HEK293 (cell line): ENCODE data around the gene LRRC4C.

Experiments used
- BCL11A ChIP-seq: fragments of 450-650 bp; formaldehyde crosslinking; IDR thresholded peaks from 2 replicates; pipeline ENCODE4 v1.5.1; 2016; ENCODE audit warnings: low read depth, missing biosample characterization, missing genetic modification characterization
- CTCF ChIP-seq: fragments of 450-650 bp; formaldehyde crosslinking; IDR thresholded peaks from 2 replicates; pipeline ENCODE4 v1.5.1; 2016; ENCODE audit warnings: missing biosample characterization, missing genetic modification characterization
- PRDM1 ChIP-seq: fragments of 450-650 bp; formaldehyde crosslinking; IDR thresholded peaks from 2 replicates; pipeline ENCODE4; 2016; ENCODE audit warnings: missing biosample characterization, missing genetic modification characterization
- REPIN1 ChIP-seq: fragments of 450-650 bp; formaldehyde crosslinking; IDR thresholded peaks from 2 replicates; pipeline ENCODE4 v1.5.1; 2017; ENCODE audit warnings: missing biosample characterization, missing genetic modification characterization, low read depth
- ZBTB20 ChIP-seq: fragments of 450-650 bp; formaldehyde crosslinking; IDR thresholded peaks from 2 replicates; pipeline ENCODE4 v1.5.1; 2016; ENCODE audit warnings: missing biosample characterization, missing genetic modification characterization
- ZNF16 ChIP-seq: fragments of 450-650 bp; formaldehyde crosslinking; IDR thresholded peaks from 2 replicates; pipeline ENCODE4 v1.5.1; 2016; ENCODE audit warnings: low read depth, missing biosample characterization, missing genetic modification characterization
- ZNF24 ChIP-seq: fragments of 450-650 bp; formaldehyde crosslinking; IDR thresholded peaks from 2 replicates; pipeline ENCODE4 v1.5.1; 2016; ENCODE audit warnings: missing biosample characterization, missing genetic modification characterization
- ZNF513 ChIP-seq: fragments of 450-650 bp; IDR thresholded peaks from 2 replicates; pipeline ENCODE4 v1.5.1; 2018; ENCODE audit warnings: missing biosample characterization, missing genetic modification characterization
- ZNF514 ChIP-seq: fragments of 450-650 bp; formaldehyde crosslinking; IDR thresholded peaks from 2 replicates; pipeline ENCODE4 v1.5.1; 2016; ENCODE audit warnings: missing biosample characterization, missing genetic modification characterization
- ZNF544 ChIP-seq: fragments of 450-650 bp; formaldehyde crosslinking; IDR thresholded peaks from 2 replicates; pipeline ENCODE4 v1.5.0; 2017; ENCODE audit warnings: missing biosample characterization, missing genetic modification characterization
- ZNF596 ChIP-seq: fragments of 450-650 bp; IDR thresholded peaks from 2 replicates; pipeline ENCODE4 v1.5.0; 2018; ENCODE audit warnings: missing biosample characterization, mild to moderate bottlenecking, missing genetic modification characterization, moderate library complexity
- ZNF623 ChIP-seq: fragments of 450-650 bp; formaldehyde crosslinking; IDR thresholded peaks from 2 replicates; pipeline ENCODE4 v1.5.1; 2016; ENCODE audit warnings: missing biosample characterization, missing genetic modification characterization
- TF ChIP-seq, protein P1 (sequence below): fragments of 450-650 bp; formaldehyde crosslinking; optimal IDR thresholded peaks from 2 replicates; pipeline ENCODE3; 2016; ENCODE audit warnings: missing biosample characterization, mild to moderate bottlenecking, missing genetic modification characterization
- TF ChIP-seq, protein P2 (sequence below): fragments of 450-650 bp; formaldehyde crosslinking; IDR thresholded peaks from 2 replicates; pipeline ENCODE4 v1.5.1; 2017; ENCODE audit warnings: missing biosample characterization, missing genetic modification characterization

DNA sequence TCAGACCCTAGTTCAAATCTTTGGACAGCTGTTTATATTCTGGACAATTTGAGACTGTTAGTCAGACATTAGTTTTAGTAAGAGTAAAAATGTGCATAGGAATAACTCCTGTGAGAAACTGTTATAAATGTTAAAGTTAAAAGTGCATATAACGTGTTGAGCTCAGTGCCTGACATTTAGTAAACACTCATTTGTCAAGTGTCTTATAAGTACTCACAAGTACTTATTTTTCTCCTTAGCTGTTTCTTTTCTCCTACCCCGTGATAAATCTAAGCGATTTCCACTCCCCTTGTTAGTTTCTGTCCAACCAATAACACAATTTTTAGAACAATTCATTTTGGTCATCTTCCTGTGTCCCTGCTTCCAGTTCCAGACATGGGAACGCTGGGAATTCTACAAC is 59.3 kb downstream of the LRRC4C start:
- TF ChIP-seq CTCF: no peak
- no peak for TF ChIP-seq ZNF596
- TF ChIP-seq ZNF623 (tag by site-specific recombination): no peak
- TF ChIP-seq ZNF514 (tag by site-specific recombination): no peak
- no peak for TF ChIP-seq ZNF24 (tag by site-specific recombination)
- no peak for TF ChIP-seq REPIN1
- TF ChIP-seq ZNF513 (tag by site-specific recombination): no peak
- TF ChIP-seq, protein P1, sequence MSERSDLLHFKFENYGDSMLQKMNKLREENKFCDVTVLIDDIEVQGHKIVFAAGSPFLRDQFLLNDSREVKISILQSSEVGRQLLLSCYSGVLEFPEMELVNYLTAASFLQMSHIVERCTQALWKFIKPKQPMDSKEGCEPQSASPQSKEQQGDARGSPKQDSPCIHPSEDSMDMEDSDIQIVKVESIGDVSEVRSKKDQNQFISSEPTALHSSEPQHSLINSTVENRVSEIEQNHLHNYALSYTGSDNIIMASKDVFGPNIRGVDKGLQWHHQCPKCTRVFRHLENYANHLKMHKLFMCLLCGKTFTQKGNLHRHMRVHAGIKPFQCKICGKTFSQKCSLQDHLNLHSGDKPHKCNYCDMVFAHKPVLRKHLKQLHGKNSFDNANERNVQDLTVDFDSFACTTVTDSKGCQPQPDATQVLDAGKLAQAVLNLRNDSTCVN (tag by site-specific recombination): no peak
- no peak for TF ChIP-seq ZBTB20 (tag by site-specific recombination)
- TF ChIP-seq, protein P2, sequence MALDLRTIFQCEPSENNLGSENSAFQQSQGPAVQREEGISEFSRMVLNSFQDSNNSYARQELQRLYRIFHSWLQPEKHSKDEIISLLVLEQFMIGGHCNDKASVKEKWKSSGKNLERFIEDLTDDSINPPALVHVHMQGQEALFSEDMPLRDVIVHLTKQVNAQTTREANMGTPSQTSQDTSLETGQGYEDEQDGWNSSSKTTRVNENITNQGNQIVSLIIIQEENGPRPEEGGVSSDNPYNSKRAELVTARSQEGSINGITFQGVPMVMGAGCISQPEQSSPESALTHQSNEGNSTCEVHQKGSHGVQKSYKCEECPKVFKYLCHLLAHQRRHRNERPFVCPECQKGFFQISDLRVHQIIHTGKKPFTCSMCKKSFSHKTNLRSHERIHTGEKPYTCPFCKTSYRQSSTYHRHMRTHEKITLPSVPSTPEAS (tag by site-specific recombination): no peak
- no peak for TF ChIP-seq ZNF16
- no peak for TF ChIP-seq PRDM1
- TF ChIP-seq ZNF544 (tag by site-specific recombination): no peak
- TF ChIP-seq BCL11A: no peak
